HG03108 (cell line): ENCODE measurements around the gene DISP3.

Experiments used
- ATAC-seq: cut with Tn5 transposase; IDR thresholded peaks from one replicate; pipeline ENCODE4 v1.9.1; 2021; ENCODE audit warnings: moderate library complexity; ENCODE audit not compliant: unreplicated experiment

Gene DISP3

GRCh38 chr1:11514366-11514765 is 35.4 kb downstream of the DISP3 start:
- no peak for ATAC-seq

- no peak for ATAC-seq
Measured at GRCh38 chr1:11515368-11516300, 36.7 kb downstream of the DISP3 start.

- no peak for ATAC-seq
Measured at GRCh38 chr1:11516961-11517635, 38.1 kb downstream of the DISP3 start.

- ATAC-seq = no peak
Measured at GRCh38 chr1:11518016-11518701, 39.2 kb downstream of the DISP3 start.

- ATAC-seq = no peak
Measured at GRCh38 chr1:11518791-11519628, 40.1 kb downstream of the DISP3 start.

- no peak for ATAC-seq
Measured at GRCh38 chr1:11519629-11520031, 40.7 kb downstream of the DISP3 start.

- no peak for ATAC-seq
Measured at GRCh38 chr1:11520531-11521233, 41.7 kb downstream of the DISP3 start.

GRCh38 chr1:11521582-11522399 is 42.8 kb downstream of the DISP3 start:
- no peak for ATAC-seq

- ATAC-seq = no peak
Measured at GRCh38 chr1:11522400-11523235, 43.7 kb downstream of the DISP3 start.

- no peak for ATAC-seq
Measured at GRCh38 chr1:11523261-11523660, 44.3 kb downstream of the DISP3 start.

GRCh38 chr1:11523746-11524464 is 45.0 kb downstream of the DISP3 start:
- ATAC-seq = no peak

- no peak for ATAC-seq
Measured at GRCh38 chr1:11524465-11525150, 45.7 kb downstream of the DISP3 start.

- no peak for ATAC-seq
Measured at GRCh38 chr1:11525151-11525505, 46.2 kb downstream of the DISP3 start.

- ATAC-seq = no peak
Measured at GRCh38 chr1:11525516-11525915, 46.6 kb downstream of the DISP3 start.

- no peak for ATAC-seq
Measured at GRCh38 chr1:11526071-11526895, 47.3 kb downstream of the DISP3 start.
